Retinal pigment epithelial cell (primary cell): ENCODE results near the gene MALAT1.

ENCODE experiments used
- DNase-seq: peaks from one replicate; pipeline ENCODE4 v3.0.0-alpha.2; 2010; ENCODE audit warnings: low read depth
- H3K4me3 ChIP-seq: 2 replicates; pipeline ENCODE4 v1.5.1; 2011; ENCODE audit warnings: mild to moderate bottlenecking, low read length, control low read depth, moderate library complexity
- TF ChIP-seq, protein P1 (sequence below): conservative IDR thresholded peaks from 2 replicates; pipeline ENCODE4 v1.5.1; 2011; ENCODE audit warnings: low read depth, low read length, control low read depth, inconsistent platforms

The MALAT1 gene

DNA sequence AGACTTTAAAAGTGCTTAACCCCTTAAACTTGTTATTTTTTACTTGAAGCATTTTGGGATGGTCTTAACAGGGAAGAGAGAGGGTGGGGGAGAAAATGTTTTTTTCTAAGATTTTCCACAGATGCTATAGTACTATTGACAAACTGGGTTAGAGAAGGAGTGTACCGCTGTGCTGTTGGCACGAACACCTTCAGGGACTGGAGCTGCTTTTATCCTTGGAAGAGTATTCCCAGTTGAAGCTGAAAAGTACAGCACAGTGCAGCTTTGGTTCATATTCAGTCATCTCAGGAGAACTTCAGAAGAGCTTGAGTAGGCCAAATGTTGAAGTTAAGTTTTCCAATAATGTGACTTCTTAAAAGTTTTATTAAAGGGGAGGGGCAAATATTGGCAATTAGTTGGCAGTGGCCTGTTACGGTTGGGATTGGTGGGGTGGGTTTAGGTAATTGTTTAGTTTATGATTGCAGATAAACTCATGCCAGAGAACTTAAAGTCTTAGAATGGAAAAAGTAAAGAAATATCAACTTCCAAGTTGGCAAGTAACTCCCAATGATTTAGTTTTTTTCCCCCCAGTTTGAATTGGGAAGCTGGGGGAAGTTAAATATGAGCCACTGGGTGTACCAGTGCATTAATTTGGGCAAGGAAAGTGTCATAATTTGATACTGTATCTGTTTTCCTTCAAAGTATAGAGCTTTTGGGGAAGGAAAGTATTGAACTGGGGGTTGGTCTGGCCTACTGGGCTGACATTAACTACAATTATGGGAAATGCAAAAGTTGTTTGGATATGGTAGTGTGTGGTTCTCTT lies 2.8 kb downstream of the MALAT1 start:
- TF ChIP-seq, protein P1, sequence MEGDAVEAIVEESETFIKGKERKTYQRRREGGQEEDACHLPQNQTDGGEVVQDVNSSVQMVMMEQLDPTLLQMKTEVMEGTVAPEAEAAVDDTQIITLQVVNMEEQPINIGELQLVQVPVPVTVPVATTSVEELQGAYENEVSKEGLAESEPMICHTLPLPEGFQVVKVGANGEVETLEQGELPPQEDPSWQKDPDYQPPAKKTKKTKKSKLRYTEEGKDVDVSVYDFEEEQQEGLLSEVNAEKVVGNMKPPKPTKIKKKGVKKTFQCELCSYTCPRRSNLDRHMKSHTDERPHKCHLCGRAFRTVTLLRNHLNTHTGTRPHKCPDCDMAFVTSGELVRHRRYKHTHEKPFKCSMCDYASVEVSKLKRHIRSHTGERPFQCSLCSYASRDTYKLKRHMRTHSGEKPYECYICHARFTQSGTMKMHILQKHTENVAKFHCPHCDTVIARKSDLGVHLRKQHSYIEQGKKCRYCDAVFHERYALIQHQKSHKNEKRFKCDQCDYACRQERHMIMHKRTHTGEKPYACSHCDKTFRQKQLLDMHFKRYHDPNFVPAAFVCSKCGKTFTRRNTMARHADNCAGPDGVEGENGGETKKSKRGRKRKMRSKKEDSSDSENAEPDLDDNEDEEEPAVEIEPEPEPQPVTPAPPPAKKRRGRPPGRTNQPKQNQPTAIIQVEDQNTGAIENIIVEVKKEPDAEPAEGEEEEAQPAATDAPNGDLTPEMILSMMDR, result no peak
- DNase-seq, result no peak

DNA sequence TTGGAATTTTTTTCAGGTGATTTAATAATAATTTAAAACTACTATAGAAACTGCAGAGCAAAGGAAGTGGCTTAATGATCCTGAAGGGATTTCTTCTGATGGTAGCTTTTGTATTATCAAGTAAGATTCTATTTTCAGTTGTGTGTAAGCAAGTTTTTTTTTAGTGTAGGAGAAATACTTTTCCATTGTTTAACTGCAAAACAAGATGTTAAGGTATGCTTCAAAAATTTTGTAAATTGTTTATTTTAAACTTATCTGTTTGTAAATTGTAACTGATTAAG lies 3.4 kb downstream of the MALAT1 start:
- peak overlapping the region; percentile 99 for H3K4me3 ChIP-seq
- DNase-seq, result no peak
- TF ChIP-seq, protein P1, result no peak

More for the DNA sequence above, 2.8 kb downstream of the MALAT1 start:
- peak overlapping the region; percentile 99 for H3K4me3 ChIP-seq

DNA sequence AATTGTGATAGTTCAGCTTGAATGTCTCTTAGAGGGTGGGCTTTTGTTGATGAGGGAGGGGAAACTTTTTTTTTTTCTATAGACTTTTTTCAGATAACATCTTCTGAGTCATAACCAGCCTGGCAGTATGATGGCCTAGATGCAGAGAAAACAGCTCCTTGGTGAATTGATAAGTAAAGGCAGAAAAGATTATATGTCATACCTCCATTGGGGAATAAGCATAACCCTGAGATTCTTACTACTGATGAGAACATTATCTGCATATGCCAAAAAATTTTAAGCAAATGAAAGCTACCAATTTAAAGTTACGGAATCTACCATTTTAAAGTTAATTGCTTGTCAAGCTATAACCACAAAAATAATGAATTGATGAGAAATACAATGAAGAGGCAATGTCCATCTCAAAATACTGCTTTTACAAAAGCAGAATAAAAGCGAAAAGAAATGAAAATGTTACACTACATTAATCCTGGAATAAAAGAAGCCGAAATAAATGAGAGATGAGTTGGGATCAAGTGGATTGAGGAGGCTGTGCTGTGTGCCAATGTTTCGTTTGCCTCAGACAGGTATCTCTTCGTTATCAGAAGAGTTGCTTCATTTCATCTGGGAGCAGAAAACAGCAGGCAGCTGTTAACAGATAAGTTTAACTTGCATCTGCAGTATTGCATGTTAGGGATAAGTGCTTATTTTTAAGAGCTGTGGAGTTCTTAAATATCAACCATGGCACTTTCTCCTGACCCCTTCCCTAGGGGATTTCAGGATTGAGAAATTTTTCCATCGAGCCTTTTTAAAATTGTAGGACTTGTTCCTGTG lies 3.9 kb downstream of the MALAT1 start:
- DNase-seq, result no peak
- H3K4me3 ChIP-seq, result peak overlapping the region; percentile 99
- TF ChIP-seq, protein P1, result no peak

DNA sequence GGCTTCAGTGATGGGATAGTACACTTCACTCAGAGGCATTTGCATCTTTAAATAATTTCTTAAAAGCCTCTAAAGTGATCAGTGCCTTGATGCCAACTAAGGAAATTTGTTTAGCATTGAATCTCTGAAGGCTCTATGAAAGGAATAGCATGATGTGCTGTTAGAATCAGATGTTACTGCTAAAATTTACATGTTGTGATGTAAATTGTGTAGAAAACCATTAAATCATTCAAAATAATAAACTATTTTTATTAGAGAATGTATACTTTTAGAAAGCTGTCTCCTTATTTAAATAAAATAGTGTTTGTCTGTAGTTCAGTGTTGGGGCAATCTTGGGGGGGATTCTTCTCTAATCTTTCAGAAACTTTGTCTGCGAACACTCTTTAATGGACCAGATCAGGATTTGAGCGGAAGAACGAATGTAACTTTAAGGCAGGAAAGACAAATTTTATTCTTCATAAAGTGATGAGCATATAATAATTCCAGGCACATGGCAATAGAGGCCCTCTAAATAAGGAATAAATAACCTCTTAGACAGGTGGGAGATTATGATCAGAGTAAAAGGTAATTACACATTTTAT lies 4.6 kb downstream of the MALAT1 start:
- H3K4me3 ChIP-seq, result peak overlapping the region; percentile 99
- TF ChIP-seq, protein P1, result no peak
- no peak for DNase-seq

DNA sequence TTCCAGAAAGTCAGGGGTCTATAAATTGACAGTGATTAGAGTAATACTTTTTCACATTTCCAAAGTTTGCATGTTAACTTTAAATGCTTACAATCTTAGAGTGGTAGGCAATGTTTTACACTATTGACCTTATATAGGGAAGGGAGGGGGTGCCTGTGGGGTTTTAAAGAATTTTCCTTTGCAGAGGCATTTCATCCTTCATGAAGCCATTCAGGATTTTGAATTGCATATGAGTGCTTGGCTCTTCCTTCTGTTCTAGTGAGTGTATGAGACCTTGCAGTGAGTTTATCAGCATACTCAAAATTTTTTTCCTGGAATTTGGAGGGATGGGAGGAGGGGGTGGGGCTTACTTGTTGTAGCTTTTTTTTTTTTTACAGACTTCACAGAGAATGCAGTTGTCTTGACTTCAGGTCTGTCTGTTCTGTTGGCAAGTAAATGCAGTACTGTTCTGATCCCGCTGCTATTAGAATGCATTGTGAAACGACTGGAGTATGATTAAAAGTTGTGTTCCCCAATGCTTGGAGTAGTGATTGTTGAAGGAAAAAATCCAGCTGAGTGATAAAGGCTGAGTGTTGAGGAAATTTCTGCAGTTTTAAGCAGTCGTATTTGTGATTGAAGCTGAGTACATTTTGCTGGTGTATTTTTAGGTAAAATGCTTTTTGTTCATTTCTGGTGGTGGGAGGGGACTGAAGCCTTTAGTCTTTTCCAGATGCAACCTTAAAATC lies 5.3 kb downstream of the MALAT1 start:
- TF ChIP-seq, protein P1, result no peak
- H3K4me3 ChIP-seq, result peak overlapping the region; percentile 99
- no peak for DNase-seq

DNA sequence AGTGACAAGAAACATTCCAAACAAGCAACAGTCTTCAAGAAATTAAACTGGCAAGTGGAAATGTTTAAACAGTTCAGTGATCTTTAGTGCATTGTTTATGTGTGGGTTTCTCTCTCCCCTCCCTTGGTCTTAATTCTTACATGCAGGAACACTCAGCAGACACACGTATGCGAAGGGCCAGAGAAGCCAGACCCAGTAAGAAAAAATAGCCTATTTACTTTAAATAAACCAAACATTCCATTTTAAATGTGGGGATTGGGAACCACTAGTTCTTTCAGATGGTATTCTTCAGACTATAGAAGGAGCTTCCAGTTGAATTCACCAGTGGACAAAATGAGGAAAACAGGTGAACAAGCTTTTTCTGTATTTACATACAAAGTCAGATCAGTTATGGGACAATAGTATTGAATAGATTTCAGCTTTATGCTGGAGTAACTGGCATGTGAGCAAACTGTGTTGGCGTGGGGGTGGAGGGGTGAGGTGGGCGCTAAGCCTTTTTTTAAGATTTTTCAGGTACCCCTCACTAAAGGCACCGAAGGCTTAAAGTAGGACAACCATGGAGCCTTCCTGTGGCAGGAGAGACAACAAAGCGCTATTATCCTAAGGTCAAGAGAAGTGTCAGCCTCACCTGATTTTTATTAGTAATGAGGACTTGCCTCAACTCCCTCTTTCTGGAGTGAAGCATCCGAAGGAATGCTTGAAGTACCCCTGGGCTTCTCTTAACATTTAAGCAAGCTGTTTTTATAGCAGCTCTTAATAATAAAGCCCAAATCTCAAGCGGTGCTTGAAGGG lies 6.0 kb downstream of the MALAT1 start:
- no peak for DNase-seq
- TF ChIP-seq, protein P1, result no peak

More for the DNA sequence above, 6.0 kb downstream of the MALAT1 start:
- peak overlapping the region; percentile 99 for H3K4me3 ChIP-seq
